Panc1 (cell line): ENCODE measurements around the gene GDPD5. TPM values are rescaled to one million over a fixed set of nuclear protein-coding genes. Genes with fewer than 3 reads are reported as not detected.

Experiments used
- ATAC-seq: fragments of 200-7000 bp; cut with Tn5 transposase; 2 replicates; pipeline ENCODE4 v1.9.1; 2020; ENCODE audit warnings: mild to moderate bottlenecking, moderate library complexity
- BruUV-seq: library from RNA; stranded (reverse); fragments of 400-500 nt; replicated peaks from 2 replicates; lab custom pipeline; 2021; lab: Mats Ljungman, UMichigan
- CTCF ChIA-PET: fragments of 300-600 bp; sonication (Branson Sonifier 250); formaldehyde crosslinking; loops from one replicate; lab custom pipeline; 2022; ENCODE audit warnings: antibody characterized with exemption; lab: Charles Lee
- POLR2A ChIA-PET: fragments of 300-600 bp; sonication (Branson Sonifier 250); formaldehyde crosslinking; loops from one replicate; lab custom pipeline; 2022; ENCODE audit warnings: antibody characterized with exemption; lab: Charles Lee
- DNase-seq: peaks from one replicate; pipeline ENCODE4 v3.0.0-alpha.2; 2010; ENCODE audit warnings: low read depth, low spot score
- H3K27ac ChIP-seq: 2 replicates; pipeline ENCODE4 v1.5.1; 2011; ENCODE audit warnings: mild to moderate bottlenecking, low read length, inconsistent platforms
- H3K27me3 ChIP-seq: fragments of 200-500 bp; sonication (Bioruptor generic); 2 replicates; pipeline ENCODE4 v1.6.0; 2014; ENCODE audit warnings: low read length, inconsistent platforms; ENCODE audit not compliant: control insufficient read depth, insufficient read depth
- H3K36me3 ChIP-seq: fragments of 200-500 bp; sonication (Bioruptor generic); 2 replicates; pipeline ENCODE4 v1.5.1; 2014; ENCODE audit warnings: inconsistent platforms, mild to moderate bottlenecking, low read length, moderate library complexity; ENCODE audit not compliant: control insufficient read depth, insufficient read depth
- H3K4me1 ChIP-seq: 2 replicates; pipeline ENCODE4 v1.5.1; 2011; ENCODE audit warnings: inconsistent platforms, mild to moderate bottlenecking, low read length, moderate library complexity; ENCODE audit not compliant: control insufficient read depth, insufficient read depth
- H3K4me3 ChIP-seq, 2 experiments: 2 replicates each; pipeline ENCODE4 v1.5.1; 2011 to 2012; ENCODE audit warnings: low read depth in 2 of 2, low read length in 2 of 2, mild to moderate bottlenecking in 2 of 2, inconsistent platforms in 1 of 2, moderate library complexity in 1 of 2
- H3K9me3 ChIP-seq: fragments of 200-500 bp; sonication (Bioruptor generic); 2 replicates; pipeline ENCODE4 v1.5.1; 2014; ENCODE audit warnings: low read depth, mild to moderate bottlenecking, inconsistent platforms, low read length, moderate library complexity; ENCODE audit not compliant: control insufficient read depth, insufficient read depth
- CTCF ChIP-seq: fragments of 450-650 bp; IDR thresholded peaks from 2 replicates; pipeline ENCODE4 v1.5.1; 2017; ENCODE audit warnings: mild to moderate bottlenecking
- POLR2AphosphoS5 ChIP-seq: IDR thresholded peaks from 2 replicates; pipeline ENCODE4 v1.6.1; 2012; ENCODE audit warnings: mild to moderate bottlenecking, low read depth, low read length, moderate library complexity
- SIN3A ChIP-seq: IDR thresholded peaks from 2 replicates; pipeline ENCODE4 v1.6.1; 2012; ENCODE audit warnings: low read depth, mild to moderate bottlenecking, low read length, moderate library complexity, borderline replicate concordance; ENCODE audit not compliant: insufficient read depth
- TCF7L2 ChIP-seq: IDR thresholded peaks from 2 replicates; pipeline ENCODE4 v1.6.1; 2011; ENCODE audit warnings: mild to moderate bottlenecking, low read depth, low read length, inconsistent platforms
- in situ Hi-C: cut with HindIII; loops from 2 replicates; pipeline ENCODE4 v1.10.0; 2016; ENCODE audit warnings: low sequenced_read_pairs, low pct_unique_long_range_greater_than_20kb
- intact Hi-C: fragments of 100-400 bp; cut with micrococcal nuclease; formaldehyde crosslinking; loops from one replicate; pipeline ENCODE4 v1.10.0; 2022; ENCODE audit not compliant: unreplicated experiment
- total RNA-seq: library from RNA; stranded (reverse); gene quantifications from one replicate; pipeline ENCODE4 v1.2.1, GENCODE V29; 2021; ENCODE audit not compliant: unreplicated experiment
- TF ChIP-seq, protein P1 (sequence below), 2 experiments: IDR thresholded peaks; 2 replicates each; pipeline ENCODE4 v1.6.1; 2011 to 2012; ENCODE audit warnings: low read depth in 2 of 2, control low read depth in 1 of 2, low read length in 1 of 2, mild to moderate bottlenecking in 1 of 2, moderate library complexity in 1 of 2; ENCODE audit not compliant: insufficient read depth in 1 of 2

GDPD5 gene
- total RNA-seq, 1 experiment from 2014 or later = 6.0 TPM

DNA sequence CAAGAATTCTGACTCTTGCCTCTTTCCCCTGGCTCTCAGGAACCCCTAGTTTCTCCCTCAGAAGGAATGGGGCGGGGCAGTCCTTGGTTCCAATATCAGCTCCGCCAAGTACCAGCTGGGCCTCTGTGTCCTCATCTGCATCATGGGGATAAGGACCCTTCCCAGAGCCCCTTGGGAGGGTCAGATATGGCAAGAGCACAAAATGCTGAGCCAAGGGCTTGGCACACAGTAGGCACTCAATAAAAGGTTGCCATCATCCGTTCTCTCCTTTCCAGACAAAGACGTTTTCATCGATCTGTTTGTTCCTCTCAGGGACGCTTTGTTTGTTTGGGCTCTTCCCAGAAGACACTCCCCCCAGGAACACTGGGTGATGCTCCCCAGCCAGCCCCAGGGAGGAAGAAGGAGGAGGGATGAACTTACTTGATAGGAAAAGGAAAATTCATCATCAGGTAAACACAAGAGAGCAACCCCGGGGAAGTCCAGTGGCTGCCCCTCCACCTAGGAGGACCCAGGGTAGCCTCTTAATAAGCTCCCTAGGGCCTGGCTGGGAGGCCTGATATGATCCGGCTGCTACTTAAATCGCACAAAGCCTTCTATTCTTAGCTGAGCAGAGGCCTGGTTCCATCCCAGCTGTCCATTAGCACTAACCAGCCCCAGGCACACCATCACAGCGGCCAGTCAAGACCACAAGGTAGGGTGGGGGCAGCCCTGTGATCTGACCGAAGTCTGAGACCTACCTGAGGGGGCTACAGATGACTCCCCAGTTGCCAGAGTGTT, 19.6 kb downstream of the GDPD5 start:
- ChIA-PET POLR2A (no interaction called here), CTCF (no interaction called here)
- Histone ChIP-seq H3K9me3 (no peaks in the 10 kb centered on the region), H3K4me1 (no peaks in the 10 kb centered on the region), H3K4me3 (no peak overlapping the region), H3K36me3 (no peaks in the 10 kb centered on the region), H3K27me3 (no peaks in the 10 kb centered on the region), H3K27ac (no peak overlapping the region)
- intact Hi-C loops = no loop called here
- TF ChIP-seq TCF7L2 (no peak), CTCF (no peak), POLR2AphosphoS5 (no peak), SIN3A (no peak)
- TF ChIP-seq, protein P1, sequence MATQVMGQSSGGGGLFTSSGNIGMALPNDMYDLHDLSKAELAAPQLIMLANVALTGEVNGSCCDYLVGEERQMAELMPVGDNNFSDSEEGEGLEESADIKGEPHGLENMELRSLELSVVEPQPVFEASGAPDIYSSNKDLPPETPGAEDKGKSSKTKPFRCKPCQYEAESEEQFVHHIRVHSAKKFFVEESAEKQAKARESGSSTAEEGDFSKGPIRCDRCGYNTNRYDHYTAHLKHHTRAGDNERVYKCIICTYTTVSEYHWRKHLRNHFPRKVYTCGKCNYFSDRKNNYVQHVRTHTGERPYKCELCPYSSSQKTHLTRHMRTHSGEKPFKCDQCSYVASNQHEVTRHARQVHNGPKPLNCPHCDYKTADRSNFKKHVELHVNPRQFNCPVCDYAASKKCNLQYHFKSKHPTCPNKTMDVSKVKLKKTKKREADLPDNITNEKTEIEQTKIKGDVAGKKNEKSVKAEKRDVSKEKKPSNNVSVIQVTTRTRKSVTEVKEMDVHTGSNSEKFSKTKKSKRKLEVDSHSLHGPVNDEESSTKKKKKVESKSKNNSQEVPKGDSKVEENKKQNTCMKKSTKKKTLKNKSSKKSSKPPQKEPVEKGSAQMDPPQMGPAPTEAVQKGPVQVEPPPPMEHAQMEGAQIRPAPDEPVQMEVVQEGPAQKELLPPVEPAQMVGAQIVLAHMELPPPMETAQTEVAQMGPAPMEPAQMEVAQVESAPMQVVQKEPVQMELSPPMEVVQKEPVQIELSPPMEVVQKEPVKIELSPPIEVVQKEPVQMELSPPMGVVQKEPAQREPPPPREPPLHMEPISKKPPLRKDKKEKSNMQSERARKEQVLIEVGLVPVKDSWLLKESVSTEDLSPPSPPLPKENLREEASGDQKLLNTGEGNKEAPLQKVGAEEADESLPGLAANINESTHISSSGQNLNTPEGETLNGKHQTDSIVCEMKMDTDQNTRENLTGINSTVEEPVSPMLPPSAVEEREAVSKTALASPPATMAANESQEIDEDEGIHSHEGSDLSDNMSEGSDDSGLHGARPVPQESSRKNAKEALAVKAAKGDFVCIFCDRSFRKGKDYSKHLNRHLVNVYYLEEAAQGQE (IDR thresholded peaks at IDR 0.05; ENCODE audit: insufficient read depth in 1 of 2, low read depth in 2 of 2, low read length in 1 of 2) = no peak
- ATAC-seq = no peak
- in situ Hi-C loops = no loop called here
- BruUV-seq = no TSS peak
- no peak for DNase-seq

GRCh38 chr11:75504501-75504900, 21.2 kb downstream of the GDPD5 start:
- H3K4me3 ChIP-seq = no peak overlapping the region
- POLR2A ChIA-PET = no interaction called here
- H3K36me3 ChIP-seq = no peaks in the 10 kb centered on the region
- DNase-seq = no peak
- in situ Hi-C loops (no loop called here), intact Hi-C loops (no loop called here)
- H3K9me3 ChIP-seq = no peaks in the 10 kb centered on the region
- H3K4me1 ChIP-seq = no peaks in the 10 kb centered on the region
- no peak overlapping the region for H3K27ac ChIP-seq
- CTCF ChIA-PET = no interaction called here
- H3K27me3 ChIP-seq = no peaks in the 10 kb centered on the region
- ATAC-seq = no peak
- no TSS peak for BruUV-seq
- no peak for TF ChIP-seq TCF7L2
- TF ChIP-seq POLR2AphosphoS5 = no peak
- TF ChIP-seq SIN3A = no peak
- TF ChIP-seq, protein P1 (IDR thresholded peaks at IDR 0.05; ENCODE audit: insufficient read depth in 1 of 2, low read depth in 2 of 2, low read length in 1 of 2) = no peak
- no peak for TF ChIP-seq CTCF
